GM21619 (cell line): ENCODE data around the gene FRMD8.

Experiments
- ATAC-seq: cut with Tn5 transposase; IDR thresholded peaks from one replicate; pipeline ENCODE4 v1.9.1; 2021; ENCODE audit not compliant: unreplicated experiment

The FRMD8 gene

DNA sequence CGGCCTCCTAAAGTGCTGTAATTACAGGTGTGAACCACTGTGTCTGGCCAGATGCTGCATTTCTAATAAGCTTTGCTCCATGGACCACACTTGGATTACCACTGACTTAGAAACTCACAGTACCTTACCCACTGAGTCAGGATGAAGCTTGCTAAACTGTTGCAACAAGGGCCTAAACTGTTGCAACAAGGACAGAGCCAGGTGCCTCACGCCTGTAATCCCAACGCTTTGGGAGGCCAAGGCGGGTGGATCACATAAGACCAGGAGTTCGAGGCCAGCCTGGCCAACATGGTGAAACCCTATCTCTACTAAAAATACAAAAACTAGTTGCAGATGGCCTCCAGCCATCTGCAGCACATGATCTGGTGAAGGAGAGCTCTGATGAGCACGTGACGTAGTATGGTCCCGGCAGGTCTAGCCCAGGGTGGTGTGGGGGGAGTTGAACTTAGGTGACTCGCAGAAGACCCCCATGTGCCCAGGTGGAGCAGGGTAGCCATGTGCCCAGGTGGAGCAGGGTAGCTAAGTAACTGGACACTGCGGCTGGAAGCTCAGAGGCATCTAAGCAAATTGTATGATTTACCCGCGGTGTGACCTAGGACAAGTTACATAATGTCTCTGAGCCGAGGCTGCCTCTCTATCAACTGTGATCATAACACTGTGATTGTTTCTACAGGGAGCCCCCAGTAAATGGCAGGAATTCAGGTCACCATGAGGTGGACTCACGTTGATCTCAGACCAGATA is 12.4 kb upstream of the FRMD8 start:
- no peak for ATAC-seq

DNA sequence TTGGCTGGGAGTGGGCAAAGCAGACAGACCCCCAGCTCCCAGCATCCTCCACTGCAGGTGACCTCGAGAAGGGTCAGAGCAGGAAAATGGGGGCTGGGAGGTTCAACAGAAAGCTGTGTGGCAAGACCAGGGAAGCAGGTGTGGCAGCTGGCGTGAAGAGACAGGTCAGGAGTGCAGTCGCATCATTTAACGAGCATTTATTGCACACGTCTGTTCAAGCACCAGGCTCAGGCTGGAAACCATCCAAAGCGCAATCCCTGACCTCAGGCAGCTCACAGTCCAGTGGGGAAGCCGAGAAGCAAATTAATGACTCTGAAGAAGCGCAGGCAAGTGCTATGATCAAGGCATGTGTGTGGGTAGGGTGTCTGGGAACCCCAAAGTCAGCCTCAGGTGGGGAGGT is 11.4 kb upstream of the FRMD8 start:
- no peak for ATAC-seq

DNA sequence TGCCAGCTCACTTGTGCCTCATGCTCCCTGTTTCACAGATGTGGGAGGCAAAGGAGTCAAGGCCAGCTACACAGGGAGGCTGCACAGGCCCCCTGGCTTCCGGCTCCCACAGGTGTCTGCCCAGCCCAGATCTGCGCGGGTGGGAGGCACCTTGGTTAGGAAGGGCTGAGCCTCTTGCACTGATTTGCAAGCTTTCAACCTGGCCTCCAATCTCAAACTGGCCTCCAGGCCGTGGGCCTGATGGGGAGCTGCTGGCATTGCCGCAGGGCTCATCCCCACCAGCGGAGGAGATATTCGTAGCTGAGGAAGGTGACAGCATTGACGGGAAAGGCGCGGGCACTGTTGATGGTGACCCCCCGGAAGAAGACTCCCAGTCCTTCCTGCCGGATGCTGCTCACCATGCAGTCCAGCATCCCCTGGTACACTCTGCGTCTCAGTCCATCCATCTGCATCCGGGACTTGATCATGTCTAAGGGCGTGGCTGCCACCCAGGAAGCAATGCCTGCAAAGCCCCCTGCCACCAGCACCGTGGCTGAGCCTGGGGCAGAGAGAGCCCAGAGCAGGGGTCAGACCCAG is 10.2 kb upstream of the FRMD8 start:
- no peak for ATAC-seq

DNA sequence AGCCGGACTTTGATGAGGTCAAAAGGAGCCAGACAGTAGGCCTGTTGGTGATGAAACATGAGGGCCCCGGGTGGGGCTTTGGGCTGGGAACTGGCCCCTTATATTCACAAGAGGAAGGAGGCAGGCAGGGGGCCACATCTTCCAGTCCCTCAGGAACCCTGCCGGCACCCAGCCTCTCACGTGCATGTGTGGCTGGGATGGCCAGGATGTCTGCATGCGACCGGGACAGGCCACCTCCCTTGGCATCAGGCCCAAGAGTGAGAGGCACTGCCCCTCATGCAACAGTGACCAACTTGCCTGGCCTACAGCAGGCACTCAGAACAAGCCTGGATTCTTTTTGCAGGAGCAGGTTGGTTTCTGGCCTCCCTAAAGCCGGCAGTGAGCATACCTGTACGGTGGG is 9.4 kb upstream of the FRMD8 start:
- ATAC-seq: no peak

DNA sequence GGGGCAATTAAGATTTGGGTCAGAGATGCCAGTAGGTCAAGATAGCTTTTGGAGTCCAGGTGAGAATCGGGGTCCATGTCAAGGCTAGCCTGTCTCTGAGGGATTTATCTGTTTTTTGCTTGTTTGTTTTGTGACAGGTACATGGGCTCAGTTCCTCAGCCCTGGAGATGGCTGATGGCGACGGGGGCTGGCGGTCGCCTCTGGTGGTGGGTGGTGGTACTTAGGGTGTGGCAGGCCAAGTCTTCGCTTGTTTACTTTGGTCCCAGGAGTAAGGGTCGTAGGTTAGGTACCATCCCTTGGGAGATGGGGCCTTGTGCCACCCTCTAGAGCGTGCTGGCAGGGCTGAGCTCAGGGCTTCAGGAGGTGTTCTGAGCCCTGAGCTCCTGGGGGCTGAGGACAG is 8.7 kb upstream of the FRMD8 start:
- ATAC-seq: no peak

DNA sequence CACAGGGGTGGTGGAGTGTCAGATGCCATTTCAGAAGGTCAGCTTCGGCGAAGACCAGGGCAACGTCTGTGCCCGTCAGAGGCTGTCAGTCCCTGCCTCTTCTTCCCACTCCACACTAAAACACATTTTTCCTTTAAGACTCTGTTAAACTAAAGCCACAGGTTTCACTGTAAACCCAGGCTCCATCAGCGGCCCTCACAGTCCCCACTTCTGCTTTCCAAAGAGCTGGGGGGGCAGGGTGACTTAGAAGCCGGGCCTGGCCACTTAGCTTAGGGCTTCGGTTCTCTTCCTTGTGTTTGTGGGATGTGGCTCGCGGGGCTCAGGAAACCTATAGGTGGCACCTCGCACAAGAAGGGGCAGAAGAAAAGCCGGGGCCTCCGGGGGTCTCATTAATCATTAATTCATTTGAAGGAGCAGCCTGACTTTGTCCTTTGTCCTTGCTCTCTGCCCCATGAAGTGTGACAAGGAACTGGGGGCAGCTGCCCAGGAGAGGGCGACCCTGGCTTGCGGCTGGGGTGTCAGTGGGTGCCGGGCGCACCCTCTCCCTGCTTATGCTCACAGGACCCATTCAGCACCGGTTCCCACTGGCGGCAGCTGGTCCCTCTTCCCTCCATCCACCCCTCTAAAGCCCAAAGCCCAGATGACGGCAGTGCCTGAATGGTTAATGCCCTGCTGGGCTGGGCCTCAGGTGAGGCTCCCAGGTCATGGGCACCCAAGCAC is 8.1 kb upstream of the FRMD8 start:
- ATAC-seq: no peak

DNA sequence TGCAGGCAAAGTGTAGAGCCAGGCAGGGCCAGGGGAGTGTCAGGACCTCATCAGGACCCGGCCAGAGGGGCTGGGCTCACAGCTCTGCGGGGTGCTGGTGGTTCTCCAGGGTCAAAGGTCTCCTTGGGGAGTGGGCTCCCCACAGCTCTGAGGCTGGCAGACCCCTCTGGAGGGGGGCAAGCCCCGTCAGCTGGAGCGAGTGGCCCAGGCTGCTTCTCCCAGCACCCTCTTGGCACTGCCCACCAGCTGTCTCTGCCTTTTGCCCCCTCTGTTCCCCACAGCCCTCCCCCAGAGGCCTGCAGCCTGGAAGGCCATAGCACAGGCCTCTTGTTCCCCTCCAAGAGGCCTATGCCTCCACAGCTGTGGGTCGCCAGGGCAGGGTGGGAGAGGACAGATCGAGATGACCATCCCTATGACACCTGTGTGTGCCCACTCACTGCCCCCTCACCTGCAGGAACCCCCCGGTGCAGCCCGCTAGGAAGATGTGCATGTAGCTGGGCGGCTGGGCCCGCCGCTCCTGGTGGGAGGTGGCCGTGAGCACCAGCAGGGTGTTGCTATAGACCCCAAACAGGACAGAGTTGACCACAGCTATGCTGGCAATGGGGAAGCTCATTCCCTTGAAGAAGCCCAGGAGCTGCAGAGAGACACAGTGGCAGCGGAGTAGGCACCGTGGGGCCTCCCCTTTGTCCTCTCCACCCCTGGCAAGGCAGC is 7.4 kb upstream of the FRMD8 start:
- no peak for ATAC-seq

DNA sequence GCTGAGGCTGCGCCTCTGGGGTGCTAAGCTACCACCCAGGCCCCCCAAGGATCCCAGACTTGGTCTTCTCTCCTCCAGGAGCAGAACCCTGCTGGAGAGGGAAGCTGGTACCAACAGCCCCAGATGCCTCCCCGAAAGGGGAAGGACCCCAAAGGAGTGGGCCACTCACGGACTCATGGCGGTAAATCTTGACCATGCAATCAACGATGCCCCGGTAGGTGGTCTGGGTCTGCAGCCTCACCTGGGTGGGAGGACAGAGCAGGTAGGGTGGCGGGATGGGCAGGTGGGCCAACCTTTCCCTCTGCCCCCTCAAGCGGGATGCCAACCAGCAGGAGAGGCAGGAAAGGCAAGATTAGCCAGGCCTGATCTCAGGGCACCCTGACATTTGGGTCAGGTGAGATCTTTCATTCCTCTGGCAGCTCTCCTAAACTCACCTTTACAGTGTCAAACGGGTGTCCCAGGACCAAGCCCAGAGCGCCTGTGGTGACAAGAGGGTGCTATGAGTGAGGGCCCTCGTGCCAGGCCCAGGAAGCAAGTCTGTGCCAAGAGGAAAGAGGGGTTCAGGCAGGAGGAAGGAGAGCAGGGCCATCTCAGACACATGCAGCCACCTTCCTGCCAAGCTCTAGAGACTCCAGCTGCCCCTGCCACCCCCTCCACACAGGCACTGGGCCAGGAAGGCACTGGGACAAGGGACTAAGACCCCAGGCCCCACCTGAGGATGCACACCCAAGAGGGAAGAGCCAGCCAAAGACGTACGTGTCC is 6.6 kb upstream of the FRMD8 start:
- no peak for ATAC-seq

DNA sequence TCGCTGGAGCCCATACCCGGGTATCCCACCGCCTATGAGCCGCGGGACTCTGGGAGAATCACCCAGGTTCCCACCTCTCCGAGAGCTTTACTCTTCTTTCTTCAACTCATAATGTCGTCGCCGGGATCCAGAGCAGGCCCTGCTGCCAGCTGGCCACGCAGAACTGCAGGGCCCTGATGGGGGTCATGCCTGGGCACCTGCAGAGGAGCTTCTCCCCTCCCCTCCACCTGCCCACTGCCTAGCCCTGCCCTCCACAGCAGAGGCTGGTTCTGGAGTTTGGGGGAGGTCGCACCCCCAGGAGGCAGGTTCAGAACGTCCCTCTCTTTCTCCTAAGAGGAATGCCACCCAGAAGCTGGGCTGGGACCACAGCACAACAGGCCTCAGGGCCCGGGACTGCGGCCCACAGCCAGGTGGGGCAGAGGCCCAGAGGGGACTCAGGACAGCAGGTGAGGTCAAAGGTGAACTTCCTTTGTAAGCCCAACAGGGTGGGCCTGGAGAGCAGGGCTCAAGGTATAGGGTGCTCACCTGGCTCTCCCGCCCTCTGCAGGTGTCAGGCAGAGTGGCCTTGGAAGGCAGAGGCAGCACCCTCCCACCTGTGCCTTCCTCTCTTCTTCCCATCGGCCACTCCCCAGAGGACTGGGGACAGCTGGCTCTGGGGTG is 5.8 kb upstream of the FRMD8 start:
- ATAC-seq: no peak

DNA sequence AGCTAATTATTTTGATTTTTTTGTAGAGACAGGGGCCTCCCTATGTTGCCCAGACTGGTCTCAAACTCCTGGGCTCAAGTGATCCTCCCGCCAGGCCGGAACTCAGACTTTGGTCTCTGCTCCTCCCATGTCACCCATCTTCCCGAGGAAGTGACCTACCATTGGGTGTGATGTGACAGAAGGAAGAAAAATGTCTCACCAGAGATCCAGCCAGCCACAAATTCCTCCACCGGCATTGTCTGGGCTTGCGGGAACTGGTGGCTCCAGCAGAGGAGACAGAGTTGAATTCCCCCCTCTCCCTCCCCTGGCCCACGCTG is 4.8 kb upstream of the FRMD8 start:
- ATAC-seq: peak; percentile 3

DNA sequence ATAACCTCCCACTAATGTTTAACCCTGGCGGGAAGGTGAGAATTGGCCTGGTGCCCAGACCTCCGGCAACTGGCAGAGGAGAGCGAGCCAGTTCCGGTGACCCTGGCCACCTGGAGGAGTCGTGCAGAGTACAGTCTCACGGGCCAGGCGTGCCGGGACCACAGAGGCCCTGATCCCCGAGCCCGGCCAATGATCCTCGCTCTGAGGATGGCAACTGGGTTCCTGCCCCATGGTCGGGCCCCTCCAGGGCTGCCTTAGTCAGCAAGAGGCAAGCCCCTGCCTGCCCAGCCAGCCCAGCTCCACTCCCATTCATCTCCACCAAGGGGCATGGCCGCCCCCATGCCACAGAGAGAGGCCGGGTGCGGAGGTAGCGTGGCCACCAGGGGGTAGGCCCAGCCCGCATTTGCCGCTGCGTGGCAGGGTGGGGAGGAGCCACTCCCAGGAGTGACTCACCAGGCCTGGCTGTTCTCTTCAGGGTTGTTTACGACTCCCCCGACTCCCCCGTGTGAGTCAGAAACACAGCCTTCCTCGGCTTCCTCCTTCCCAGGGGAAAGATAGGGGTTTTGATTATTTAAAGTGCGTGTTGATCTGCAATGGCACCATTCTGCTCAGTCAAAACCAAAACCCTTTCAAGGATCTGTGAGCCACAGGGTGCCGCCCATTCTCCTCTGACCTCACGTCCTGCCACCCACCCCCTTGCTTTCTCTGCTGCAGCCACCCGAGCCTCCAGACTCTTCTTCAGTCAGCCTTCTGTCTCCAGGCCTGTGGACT is 4.2 kb upstream of the FRMD8 start, which contains the start of gene SLC25A45:
Gene SLC25A45 (minus strand): TSS at position 614 of the 771 bp plus-strand sequence. CDS start 695 bp downstream, outside the sequence.
- ATAC-seq: peak; percentile 59

DNA sequence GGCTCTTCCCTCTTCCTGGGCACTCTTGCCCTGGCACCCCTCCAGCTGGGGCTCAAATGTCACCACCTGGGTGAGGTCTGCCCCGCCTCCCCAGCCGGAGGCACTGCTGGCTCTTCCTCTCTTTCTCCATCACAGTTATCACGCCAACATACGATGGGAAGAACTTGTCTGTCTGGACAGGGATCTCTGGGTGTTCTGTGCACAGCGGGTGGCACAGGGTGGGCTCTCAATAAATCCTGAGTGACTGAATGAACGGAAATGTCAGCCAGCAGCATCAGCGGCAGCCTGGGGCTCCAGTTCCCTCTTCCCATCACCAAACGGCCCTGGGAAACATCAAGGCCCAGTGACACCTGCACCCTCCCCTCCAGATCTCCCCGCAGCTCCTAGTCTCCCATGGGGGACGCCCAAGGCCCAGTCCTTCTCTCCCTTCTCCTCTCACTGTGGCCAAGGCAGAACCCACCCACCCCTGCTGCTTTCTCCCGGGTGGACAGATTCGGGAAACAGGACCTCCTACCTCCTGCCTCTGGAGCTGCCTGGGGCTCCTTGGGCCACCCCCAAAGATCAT is 3.6 kb upstream of the FRMD8 start:
- ATAC-seq: no peak

DNA sequence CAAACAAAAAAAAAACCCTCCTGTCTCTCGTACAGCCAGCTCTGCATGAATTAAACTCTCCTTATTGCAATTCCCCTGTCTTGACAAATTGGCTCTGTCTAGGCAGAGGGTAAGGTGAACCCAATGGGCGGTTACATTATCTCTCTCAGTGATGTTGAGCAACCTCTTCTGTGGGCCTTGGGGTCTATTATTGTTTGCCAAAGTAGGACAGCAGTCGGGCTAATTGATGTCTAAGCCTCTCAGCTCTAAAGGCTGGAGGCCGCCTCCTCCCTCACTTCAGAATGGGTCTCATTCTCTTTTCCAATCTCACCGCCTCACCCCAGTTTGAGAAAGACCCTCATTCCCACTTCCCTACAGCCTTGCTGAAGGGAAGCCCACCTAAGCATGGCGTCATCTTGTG is 2.7 kb upstream of the FRMD8 start:
- ATAC-seq: no peak

DNA sequence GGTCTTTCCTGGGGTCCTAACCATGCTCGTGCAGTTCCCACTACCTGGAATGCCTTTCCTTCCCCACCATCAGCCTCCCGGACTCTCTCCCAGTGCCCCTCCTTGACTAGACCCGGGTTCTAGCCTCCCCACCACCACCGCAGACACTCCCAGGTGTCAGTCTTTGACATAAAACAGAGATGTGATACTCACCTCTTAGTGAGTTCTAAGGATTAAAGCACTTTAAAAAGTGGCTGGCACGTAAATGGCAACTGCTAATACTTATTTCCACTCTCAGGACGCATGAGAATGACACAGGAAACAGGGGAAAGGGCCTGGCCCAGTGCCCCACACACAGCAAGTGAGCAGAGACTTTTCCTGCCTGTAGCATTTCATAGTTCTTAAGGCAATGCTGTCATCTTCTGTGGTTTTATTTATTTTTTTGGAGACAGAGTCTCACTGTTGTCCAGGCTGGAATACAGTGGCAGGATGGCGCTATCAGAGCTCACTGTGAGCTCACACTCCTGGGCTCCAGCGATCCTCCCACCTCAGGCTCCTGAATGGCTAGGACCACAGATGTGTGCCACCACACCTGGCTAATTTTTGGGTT is 2.0 kb upstream of the FRMD8 start:
- ATAC-seq: no peak

DNA sequence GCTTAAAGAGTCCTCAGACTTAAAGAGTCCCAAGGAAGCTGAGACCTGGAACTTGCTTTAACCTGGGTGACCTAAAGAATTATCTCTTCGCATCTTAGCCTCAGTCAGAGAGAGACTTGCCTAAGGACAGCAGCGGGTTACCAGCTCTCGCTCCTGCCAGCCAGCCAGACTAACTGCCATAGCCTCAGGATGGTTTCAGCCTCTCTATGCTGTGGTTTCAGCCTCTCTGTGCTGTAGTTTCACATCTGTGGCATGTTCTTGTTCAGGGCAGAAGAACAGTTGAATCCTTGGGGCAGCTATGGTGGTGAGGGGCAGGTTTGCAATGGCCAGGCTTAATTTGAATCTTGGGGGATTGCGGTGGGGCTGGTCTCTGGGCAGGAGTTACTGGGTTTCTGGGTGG is 2.3 kb downstream of the FRMD8 start:
- no peak for ATAC-seq

DNA sequence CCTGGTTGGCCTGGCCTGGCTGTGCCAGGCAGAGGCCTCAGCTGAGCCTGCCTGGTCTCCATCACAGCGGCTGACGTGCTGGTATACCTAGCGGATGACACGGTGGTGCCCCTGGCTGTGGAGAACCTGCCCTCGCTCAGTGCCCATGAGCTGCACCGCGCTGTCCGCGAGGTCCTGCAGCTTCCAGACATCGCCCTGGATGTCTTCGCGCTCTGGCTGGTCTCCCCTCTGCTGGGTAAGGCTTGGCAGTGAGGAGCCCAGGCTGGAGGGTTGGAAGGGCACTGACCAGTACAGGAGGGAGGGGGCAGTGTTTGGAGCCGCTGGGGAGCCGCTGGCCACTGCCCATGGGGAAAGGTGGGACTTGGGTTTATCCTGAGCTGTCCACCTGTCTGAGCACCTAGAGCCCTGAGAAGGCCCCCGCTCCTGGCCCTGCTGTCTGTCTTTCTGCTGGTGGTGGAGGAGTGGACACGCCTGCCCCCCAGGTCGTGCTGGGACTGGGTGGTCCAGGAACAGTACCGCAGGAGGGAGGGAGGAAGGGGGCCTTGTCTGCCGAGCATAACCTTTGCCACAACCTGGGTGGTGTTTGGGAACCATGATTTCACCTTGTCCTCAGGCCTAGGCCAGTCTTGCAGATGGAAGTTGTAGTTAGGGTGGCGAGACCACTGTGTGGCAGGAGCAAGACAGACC is 3.0 kb downstream of the FRMD8 start:
- ATAC-seq: no peak

DNA sequence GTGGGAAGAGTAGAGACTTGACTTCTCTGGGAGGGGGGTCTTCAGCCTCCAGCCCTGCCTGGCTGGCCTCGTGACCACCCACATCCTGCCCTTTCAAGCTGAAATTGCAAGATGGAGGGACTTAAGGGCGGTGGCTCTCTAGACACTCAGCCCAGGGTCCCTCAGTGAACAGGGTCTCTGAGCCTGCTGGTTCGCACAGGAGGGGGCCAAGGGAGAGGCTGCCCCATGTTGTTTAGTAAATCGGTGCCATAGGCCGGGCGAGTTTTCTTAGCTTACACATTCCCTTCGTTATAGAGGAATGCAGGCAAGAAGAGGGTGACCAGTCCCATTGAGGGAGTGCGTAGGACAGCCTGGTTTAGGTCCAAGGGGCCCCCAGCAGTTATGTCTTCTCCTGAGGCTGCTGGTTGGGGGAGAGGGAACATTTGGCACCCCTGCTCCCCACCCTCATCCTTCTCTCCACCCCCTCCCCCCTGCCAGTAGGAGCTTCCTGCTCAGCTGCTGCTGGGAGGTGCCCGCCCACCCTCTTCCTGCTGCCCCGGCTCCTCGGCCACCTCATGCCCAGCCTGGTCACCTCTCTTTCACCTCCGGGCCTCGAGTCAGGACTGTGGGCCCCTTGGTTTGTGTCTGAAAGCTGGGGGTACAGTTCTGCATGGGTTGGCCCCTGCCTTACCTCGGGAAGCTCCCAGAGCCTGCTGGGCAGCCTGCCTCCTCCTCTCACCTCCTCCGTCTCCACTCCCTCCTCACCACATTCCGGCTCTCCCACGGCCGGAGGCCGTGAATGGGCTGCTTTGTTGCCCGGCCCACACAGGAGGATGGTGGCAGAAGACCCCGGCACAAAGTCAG is 3.9 kb downstream of the FRMD8 start:
- no peak for ATAC-seq

DNA sequence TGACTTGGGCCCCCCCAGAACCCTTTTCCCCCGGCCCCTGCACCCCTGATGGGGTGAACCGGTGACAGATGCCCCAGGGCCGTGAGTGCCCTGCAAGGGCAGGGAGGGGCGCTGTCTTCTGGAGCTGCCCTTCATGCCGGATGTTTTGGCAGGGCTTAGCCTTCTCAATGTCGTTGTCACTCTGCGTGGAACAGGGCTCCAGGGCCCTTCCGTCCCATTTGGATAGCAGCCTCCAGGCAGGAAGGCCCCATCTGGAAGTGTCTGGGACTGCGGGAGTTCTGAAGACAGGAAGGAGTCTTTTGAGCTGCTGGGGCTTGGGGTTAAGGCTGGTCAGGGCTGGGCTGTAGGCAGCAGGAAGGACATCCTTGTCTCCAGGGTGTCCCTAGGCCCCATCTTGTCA is 4.6 kb downstream of the FRMD8 start:
- ATAC-seq: no peak
